ENCODE results near the gene GRK5. TPM values are rescaled to one million over a fixed set of nuclear protein-coding genes. Genes with fewer than 3 reads are reported as not detected.

The GRK5 gene
- total RNA-seq, 2 donors from 2014 or later, result 4.8 to 10.6 TPM

DNA sequence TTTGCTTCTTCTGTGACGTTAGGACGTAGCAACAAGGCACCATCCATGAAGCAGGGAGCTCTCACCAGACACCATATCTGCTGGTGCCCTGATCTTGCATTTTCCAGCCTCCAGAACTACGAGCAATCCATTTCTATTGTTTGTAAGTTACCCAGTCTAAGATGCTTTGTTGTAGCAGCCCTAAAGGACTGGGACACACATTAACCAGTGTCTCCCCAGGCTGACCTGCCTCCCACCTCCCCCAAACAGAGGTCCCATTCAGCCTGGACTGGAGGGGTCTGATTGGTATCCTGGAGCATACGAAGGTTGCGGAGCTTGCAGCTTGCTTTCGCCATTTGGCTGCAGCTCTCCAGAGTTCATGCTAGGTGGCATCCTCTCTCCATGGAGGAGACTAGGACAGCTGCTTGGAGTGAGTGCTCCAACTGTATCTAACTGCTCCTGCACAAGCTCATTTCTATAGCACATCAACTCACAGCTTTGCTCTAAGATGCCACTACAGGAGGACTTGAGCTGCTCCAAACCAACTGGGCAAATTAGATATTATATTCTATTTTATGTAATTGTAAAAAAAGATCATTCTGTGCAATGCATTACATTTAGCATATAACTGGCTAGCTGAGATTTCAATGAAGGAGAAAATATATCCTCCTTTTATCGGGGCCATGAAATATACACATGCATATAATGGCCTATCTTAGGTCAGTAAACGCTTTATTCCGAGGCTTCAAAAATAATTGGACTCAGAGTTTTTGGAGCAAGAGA is 8.0 kb upstream of the GRK5 start:
- intact Hi-C loops (cut with DNase I), result loop anchor here (2.0 kb wide), 1 partner anchor 245 kb away; no protein-coding TSS in a partner anchor
- peak; percentile 46 for DNase-seq (ENCODE audit: low spot score)
- peak; percentile 9 for TF ChIP-seq POLR2AphosphoS5 (IDR thresholded peaks at IDR 0.05)
- no peak for TF ChIP-seq POLR2A (IDR thresholded peaks at IDR 0.05)
- TF ChIP-seq, protein P1, sequence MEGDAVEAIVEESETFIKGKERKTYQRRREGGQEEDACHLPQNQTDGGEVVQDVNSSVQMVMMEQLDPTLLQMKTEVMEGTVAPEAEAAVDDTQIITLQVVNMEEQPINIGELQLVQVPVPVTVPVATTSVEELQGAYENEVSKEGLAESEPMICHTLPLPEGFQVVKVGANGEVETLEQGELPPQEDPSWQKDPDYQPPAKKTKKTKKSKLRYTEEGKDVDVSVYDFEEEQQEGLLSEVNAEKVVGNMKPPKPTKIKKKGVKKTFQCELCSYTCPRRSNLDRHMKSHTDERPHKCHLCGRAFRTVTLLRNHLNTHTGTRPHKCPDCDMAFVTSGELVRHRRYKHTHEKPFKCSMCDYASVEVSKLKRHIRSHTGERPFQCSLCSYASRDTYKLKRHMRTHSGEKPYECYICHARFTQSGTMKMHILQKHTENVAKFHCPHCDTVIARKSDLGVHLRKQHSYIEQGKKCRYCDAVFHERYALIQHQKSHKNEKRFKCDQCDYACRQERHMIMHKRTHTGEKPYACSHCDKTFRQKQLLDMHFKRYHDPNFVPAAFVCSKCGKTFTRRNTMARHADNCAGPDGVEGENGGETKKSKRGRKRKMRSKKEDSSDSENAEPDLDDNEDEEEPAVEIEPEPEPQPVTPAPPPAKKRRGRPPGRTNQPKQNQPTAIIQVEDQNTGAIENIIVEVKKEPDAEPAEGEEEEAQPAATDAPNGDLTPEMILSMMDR (IDR thresholded peaks at IDR 0.05), result peak in 3 of 4 experiments; percentile 20 to 75 (median 65)
- 55% methylated on average over 9 of the region's 9 CpGs for WGBS
- Histone ChIP-seq H3K9me3 (no peaks in the 10 kb centered on the region), H3K27me3 (replicated peaks; ENCODE audit: insufficient read depth) (no peaks in the 10 kb centered on the region), H3K27ac (no peak overlapping the region), H3K4me1 (replicated peaks) (no peaks in the 10 kb centered on the region), H3K4me3 (no peak overlapping the region), H3K36me3 (no peaks in the 10 kb centered on the region)

DNA sequence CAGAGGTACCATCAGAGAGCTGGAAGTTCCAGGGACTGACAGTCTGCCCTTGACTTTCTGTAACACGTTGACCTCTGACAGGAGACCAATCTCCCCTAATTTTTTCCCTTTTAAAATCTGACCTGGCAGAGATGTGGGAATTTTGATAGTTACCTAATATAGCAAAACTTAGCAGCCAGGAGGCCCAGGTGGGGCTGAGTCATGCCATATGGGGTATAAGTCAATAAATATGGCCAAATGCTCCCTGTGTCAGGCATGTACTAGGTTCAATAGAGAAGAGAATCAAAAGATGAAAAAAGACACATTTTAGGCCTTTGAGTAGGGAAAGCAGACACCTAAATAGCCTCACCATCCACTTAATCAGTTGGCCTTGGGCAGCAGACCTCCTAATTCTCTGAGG is 6.1 kb upstream of the GRK5 start:
- intact Hi-C loops (cut with DNase I), result no loop called here
- peaks cover 3% of the 10 kb centered on the region for H3K4me1 ChIP-seq (replicated peaks)
- no peak overlapping the region for H3K27ac ChIP-seq
- H3K9me3 ChIP-seq, result no peaks in the 10 kb centered on the region
- WGBS, result 92% methylated on average over 1 of the region's 1 CpG
- TF ChIP-seq POLR2AphosphoS5 (IDR thresholded peaks at IDR 0.05), result no peak
- no peak for TF ChIP-seq POLR2A (IDR thresholded peaks at IDR 0.05)
- TF ChIP-seq, protein P1 (IDR thresholded peaks at IDR 0.05), result no peak
- H3K27me3 ChIP-seq (replicated peaks; ENCODE audit: insufficient read depth), result no peaks in the 10 kb centered on the region
- H3K4me3 ChIP-seq, result no peak overlapping the region
- no peak for DNase-seq (ENCODE audit: low spot score)
- H3K36me3 ChIP-seq, result no peaks in the 10 kb centered on the region

DNA sequence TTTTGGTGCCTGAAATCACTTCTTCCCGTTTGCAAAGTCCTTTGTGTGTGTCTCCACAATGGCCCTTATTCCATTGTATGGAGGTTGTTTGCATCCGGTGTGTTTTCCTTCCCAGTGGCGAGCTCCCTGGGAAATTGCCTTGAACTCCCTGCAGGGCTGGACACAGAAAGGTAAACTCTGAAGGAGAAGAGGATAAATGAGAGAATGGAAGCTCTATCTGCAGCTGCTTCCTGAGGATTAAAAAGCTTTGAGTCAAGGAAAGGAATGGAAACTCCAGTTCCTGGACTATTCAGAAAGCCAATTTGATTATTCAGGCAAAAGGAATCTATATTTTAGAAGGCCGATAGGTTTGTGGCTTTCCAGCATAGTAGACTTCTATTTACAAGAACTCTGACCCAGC is 4.4 kb upstream of the GRK5 start:
- no peak for DNase-seq (ENCODE audit: low spot score)
- H3K36me3 ChIP-seq, result no peaks in the 10 kb centered on the region
- H3K27me3 ChIP-seq (replicated peaks; ENCODE audit: insufficient read depth), result no peaks in the 10 kb centered on the region
- H3K27ac ChIP-seq, result no peak overlapping the region
- 73% methylated on average over 4 of the region's 4 CpGs for WGBS
- no peaks in the 10 kb centered on the region for H3K9me3 ChIP-seq
- H3K4me3 ChIP-seq, result no peak overlapping the region
- intact Hi-C loops (cut with DNase I), result no loop called here
- TF ChIP-seq, protein P1 (IDR thresholded peaks at IDR 0.05), result no peak
- no peak for TF ChIP-seq POLR2AphosphoS5 (IDR thresholded peaks at IDR 0.05)
- TF ChIP-seq POLR2A (IDR thresholded peaks at IDR 0.05), result no peak
- peaks cover 8% of the 10 kb centered on the region for H3K4me1 ChIP-seq (replicated peaks)

DNA sequence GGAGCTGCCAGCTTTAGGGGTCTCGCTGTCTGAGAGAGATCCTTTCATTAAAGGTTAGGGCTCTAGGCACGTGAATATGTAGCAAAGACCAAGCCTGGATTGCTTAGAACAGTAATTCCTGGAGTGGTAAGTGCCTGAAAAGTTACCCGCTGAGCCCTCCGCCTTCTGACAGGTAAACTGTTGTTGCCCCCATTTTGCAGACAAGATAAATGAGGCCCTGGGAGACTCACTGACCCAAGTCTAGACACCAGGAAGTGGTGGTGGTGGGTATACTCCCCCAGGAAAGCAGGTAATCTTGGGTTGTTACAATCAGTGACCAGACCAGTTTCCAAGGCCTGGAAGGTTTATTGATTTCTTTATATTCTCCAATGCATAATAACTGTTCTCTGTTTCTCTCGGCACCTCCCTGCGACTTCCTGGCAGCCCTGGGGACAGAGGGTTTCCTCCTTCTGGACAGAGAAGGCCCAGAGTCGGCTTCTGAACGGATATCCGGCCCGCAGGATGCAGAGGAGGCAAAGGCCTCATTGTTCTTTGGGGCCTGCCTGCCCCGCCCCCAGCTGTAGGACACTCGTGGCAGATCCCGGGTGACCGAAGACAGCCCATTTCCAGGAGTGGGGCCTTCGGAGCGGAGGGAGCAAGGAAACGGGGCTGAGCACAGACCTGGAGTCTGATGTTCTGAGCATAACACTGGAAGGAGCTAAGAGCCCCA is 1.3 kb upstream of the GRK5 start:
- Histone ChIP-seq H3K4me1 (replicated peaks) (peaks cover 12% of the 10 kb centered on the region), H3K27me3 (replicated peaks; ENCODE audit: insufficient read depth) (no peaks in the 10 kb centered on the region), H3K9me3 (no peaks in the 10 kb centered on the region), H3K36me3 (no peaks in the 10 kb centered on the region), H3K4me3 (peak overlapping the region; percentile 72 to 85), H3K27ac (peak overlapping the region; percentile 93 to 94)
- intact Hi-C loops (cut with DNase I), result loop anchor here (1.0 to 5.0 kb wide), 4 partner anchors 46 to 337 kb away; partner anchors contain the start of gene RGS10
- DNase-seq (ENCODE audit: low spot score), result peak; percentile 20
- no peak for TF ChIP-seq POLR2AphosphoS5 (IDR thresholded peaks at IDR 0.05)
- 41% methylated on average over 17 of the region's 17 CpGs for WGBS

DNA sequence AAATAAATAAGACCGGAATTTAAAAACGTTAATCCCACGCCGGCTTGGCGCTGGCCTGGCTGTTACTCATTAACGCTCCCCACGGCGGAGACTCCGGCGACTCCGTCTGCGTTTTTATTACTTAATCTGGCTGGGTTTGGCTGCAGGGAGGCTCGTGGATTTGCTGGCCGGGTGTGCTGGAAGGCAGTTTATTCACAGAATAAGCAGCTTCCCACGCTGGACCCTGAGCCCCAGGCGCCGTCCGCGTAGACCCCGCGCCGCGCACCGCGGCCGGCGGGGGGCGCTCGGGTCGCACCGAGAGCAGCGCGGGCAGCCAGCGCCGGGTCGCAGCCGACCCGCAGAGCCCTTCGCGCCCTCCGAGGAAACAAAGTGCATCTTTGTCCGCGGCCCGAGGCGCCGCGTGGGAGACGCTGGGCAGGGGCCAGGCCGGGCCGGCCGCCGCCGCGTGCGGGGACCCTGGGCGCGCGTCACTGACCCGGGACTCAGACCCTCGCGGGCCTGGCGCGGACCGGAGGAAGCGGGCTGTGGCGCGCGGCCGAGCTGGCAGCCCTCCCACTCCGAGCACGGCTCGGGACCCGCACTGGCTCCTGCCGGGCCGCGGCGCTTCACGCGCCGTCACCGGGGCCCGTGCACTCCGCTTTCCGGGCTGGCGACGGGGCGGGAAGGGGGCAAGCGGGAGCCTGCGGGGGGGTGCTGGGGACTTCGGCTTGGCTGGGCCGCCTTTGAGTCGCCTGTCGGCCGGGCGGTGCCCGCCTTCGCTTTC is 587 bp upstream of the GRK5 start:
- intact Hi-C loops (cut with DNase I), result loop anchor here (1.0 to 5.0 kb wide), 4 partner anchors 46 to 336 kb away; partner anchors contain the start of gene RGS10
- no peak for TF ChIP-seq POLR2AphosphoS5 (IDR thresholded peaks at IDR 0.05)
- TF ChIP-seq, protein P1 (IDR thresholded peaks at IDR 0.05), result peak; percentile 66 to 90 (median 84)
- no peaks in the 10 kb centered on the region for H3K36me3 ChIP-seq
- WGBS, result under 1% methylated on average over 41 of the region's 97 CpGs
- peaks cover 18% of the 10 kb centered on the region for H3K4me1 ChIP-seq (replicated peaks)
- H3K27me3 ChIP-seq (replicated peaks; ENCODE audit: insufficient read depth), result no peaks in the 10 kb centered on the region
- peak; percentile 30 for DNase-seq (ENCODE audit: low spot score)
- H3K4me3 ChIP-seq, result peak overlapping the region; percentile 72 to 85
- H3K9me3 ChIP-seq, result no peaks in the 10 kb centered on the region
- H3K27ac ChIP-seq, result peak overlapping the region; percentile 93 to 94

All from prostate gland (tissue), 2 donors.